GM18870 (cell line): ENCODE measurements around the gene FAM221B.

Experiments used
- ATAC-seq: cut with Tn5 transposase; IDR thresholded peaks from one replicate; pipeline ENCODE4 v1.9.1; 2021; ENCODE audit warnings: moderate library complexity; ENCODE audit not compliant: unreplicated experiment

The FAM221B gene, protein sequence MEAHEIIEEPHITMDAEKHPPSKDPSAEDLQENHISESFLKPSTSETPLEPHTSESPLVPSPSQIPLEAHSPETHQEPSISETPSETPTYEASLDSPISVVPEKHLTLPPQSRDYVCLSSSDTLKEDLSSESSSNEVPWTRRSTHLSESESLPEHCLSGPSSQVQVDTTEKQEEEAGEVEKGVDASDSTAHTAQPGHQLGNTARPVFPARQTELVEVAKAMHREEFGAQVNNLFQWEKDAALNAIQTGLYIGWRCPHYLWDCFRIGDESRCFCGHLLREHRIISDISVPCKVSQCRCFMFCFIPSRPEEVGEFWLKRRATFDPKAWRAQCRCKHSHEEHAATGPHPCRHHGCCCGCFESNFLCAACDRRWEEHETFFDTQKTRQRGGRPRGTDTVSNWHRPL

DNA sequence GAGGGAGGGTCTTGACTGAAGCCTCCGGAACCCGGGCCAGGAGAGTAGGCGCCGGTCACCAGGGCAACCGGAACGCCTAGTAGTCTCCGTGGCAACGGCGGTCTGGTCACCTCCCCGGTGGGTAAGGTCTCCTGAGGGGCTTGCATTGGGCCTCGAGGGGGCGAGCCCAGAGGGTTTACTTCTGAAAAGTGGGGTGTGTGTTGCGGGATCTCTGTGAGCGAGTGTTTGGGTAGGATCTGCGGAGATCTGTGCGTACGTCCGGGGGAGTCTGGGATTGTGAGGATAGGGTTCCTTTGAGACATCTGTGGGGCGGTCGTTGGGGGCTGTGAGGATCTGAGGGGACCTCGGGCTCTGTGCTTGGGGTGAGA, at the start of gene FAM221B:
Gene FAM221B (minus strand): TSS at position 17 of the 368 bp plus-strand sequence. CDS start 2,571 bp downstream, outside the sequence.
- no peak for ATAC-seq

DNA sequence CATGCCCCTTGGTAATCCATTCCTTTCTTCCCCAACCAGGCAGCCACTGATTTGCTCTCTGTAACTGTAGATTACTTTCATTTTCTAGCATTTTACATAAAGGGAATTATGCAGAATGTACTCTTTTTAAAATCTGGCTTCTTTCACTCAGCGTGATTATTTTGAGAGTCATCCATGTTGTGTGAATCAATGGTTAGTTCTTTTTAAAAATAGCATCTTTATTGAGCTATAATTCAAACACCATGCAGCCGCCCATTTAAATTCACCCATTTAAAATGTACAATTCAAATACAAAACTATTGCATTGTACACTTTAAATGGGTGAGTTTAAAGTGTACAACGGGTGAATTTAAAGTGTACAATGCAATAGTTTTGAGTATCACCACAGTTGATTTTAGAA, 44.0 kb upstream of the FAM221B start:
- ATAC-seq = no peak

DNA sequence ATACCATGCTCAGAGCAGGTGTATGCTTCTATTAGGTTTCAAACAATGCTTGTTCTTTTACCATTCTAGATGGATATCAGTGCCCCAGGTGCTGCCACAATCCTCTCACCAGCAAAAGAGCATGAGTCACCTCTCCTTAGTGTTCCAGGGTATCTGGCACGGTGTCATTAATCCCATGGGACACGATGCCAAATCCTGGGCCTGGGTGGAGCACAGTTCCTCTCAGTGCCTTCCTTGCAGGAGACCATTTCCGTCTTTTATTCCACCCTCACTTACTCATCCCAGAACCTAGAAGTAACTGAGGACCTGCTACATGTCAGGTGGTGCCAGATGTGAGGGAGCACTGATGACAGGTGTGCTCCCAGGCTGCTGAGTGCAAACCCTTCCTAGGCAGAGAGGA, 43.0 kb upstream of the FAM221B start:
- ATAC-seq = no peak

DNA sequence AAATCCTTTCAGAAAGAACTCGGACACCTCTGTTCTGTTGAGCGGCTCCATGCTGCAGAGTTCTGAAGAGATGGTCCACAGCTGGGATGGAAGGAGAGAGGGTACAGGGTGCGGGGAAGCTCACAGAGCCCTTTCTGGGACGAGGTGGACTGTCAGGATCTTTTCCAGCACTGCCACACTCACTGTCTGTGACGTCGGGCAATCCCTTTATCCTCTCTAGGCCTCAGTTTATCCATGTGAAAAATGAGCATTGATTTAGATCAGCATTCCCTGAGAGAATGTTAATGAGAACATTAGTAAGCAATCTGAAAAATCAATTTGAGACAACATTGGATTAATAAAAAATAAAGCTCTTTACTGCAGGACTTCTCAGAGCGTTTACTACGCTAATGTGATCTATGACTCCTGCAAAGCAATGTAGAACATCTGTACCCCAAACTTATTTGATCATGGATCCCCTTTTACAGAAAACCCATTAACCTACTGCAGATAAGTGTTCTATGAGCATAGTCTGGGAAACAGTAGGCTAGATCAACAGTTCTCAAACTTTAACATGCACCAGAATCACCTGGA, 41.9 kb upstream of the FAM221B start, which contains the start of gene OR13J1:
Gene OR13J1 (minus strand): TSS at position 51 of the 573 bp plus-strand sequence. CDS start 0 bp downstream, at position 51.
- no peak for ATAC-seq

DNA sequence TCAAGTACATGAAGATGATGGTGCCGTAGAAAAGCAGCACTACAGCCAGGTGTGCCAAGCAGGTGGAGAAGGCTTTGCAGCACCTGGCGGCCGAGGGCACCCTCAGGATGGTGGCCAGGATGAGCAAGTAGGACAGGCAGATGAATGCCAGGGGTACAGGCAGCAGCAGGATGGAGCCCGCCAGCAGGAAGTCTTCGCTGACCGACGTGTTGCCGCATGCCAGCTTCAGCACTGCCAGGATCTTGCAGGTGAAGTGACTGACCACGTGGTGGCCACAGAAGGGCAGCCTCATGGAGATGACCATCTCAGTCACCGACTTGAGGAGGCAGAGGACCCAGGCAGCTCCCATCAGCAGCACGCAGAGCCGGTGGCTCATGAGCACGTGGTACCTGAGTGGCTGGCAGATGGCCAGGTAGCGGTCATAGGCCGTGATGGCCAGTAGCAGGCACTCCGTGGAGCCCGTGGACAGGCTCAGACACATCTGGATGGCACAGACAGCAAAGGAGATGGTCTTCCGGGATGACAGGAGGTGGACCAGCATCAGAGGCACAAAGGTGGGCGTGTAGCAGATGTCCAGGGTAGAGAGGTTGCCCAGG, 41.2 kb upstream of the FAM221B start:
- ATAC-seq = no peak

DNA sequence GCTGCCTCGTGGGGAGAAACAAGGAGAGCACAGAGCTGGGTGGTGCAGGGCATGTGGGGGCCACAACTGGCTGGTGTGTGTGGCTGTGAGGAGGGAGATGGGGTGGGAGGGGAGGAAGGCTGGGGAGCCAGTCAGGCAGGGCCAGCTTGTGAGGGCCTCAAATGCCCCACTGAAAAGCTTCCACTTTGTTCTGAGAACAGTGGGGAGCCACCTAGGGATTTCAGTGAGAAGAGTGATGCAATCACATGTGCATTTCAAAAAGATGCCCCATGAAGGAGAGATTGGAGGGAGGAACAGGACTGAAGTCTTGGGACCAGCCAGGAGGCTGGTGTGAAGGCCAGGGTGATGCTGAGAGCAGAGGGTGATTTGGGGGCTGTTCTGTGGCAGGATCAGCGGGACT, 40.4 kb upstream of the FAM221B start:
- ATAC-seq = no peak

DNA sequence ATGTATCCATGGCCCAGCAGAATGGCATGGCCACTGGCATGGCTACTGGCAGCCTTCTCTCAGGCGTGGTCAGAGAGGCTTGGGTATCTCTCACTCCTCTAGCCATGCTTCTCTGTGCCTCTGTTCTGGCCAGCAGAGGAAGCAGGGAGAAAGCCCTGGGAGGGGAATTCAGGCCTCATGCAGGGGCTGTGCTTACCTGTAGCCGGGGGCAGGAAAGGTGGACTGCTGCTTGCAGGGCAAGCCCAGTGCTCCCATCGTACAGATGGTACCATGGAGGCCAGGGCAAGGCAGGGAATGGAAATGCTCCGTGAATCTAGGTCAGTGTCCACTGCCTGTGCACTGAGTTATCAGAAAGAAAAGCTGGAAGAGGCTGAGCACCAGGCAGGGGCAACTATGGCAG, 39.0 kb upstream of the FAM221B start:
- no peak for ATAC-seq

DNA sequence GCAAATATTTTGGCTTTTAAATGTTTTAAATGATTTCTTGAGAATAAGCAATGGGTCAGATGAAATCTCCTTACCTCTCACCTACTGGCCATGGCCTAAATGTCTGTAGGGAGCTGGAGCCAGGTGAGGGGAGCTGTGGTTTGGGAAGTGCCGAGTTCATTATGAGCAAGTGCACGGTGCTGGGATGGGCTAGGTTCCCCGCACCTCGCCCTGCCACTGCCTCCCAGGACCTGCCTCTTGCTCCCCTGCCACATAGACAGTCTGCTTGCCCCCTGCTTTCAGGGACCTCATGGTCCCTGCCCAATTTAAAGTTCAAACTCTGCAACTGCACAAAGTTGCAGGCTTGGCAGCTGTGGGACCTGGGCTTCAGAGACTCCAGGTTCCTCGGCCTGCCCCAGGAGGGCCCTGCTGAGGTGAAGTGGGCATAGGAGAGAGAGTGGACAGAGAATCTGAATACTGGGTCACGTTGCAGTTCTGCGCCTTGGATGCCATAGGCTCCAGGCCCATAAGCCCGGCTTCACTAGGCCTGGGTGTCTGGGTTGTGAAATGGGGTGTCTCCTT, 36.2 kb upstream of the FAM221B start:
- no peak for ATAC-seq

DNA sequence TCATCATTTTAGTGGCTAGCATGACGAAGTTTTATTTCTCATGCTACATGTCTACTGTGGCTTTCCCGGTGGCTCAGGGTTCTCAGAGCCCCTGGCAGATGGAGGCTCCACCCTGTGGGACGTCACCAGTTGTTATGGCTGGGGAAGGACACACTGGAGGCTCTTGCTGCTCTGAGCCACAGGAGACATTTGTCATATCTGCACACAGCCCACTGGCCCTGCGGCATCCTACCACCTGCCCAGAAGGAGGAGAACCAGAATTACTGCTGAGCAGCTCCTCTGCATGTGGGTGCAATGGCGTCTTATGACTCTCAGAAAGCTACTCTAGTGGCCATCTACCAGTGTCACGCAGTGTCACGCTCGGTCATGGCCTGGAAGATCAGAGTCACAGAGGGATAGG, 35.1 kb upstream of the FAM221B start:
- ATAC-seq = no peak

DNA sequence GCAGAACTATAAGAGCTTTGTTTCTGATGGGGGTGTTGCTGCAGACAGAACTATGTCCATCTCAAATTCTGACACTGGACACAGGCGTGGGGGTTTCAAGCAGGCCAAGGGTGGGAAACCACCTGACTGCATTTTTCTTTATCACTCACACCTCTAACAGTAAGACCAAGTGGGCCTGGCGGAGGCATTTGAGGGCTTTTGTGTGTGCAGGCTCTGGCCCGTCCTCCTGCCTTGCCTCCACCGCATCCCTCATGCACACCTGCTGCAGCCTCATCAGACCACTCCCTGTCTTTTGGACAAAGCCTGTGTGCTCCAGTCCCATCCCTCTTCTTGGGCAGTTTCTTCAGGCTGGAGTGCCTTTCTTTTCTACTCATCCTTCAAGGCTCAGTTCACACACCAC, 33.8 kb upstream of the FAM221B start:
- ATAC-seq = no peak

DNA sequence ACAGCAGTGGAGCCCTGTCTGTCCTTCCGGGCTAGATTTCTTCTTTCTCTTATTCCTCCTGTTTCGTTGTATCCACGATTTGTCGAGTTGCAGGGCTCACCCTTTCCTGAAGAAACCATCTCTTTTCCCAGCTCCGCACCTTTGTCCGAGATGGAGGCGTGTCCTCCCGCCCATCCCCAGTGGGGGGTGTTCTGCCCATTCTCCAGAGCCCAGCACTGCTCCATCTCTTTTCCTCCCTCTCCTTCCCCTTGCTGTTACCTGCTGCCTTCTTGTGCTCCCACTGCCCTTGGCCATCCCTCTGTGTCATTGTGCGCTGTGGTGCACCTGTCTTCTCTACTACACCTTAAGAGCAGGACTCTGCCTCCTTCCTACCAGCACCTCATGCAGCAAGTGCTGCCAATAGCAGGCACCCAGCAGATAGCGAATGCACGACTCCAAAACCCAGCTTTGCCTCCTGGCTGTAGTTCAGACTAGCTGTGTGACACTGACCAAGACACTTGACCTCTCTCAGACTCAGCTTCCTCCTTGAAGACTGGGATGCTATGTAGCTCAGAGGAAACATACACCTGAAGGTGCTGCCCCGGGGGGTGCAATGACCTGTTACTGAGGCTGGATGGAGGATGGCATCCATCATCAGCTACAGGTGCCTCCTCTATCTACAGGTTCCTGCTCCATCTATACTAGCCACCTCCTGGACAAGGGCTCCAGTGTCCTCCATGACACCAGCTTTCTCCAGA, 32.8 kb upstream of the FAM221B start:
- no peak for ATAC-seq

DNA sequence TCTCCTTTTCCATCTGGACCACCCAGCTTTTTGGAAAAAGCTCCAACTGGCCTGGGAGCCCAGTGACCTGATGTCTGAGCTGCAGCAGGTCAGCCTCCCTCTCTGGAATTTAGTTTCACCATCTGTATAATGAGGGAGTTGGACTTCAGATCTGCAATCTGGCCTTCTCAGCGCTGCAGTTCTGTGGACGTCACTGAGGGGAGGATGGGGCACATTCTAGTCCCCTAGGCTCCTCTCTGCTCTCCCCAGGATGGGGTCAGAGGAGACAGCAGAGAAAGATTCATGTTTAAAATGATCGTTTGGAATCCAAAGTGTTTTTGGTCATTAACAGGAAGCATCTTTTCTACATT, 31.4 kb upstream of the FAM221B start:
- no peak for ATAC-seq

DNA sequence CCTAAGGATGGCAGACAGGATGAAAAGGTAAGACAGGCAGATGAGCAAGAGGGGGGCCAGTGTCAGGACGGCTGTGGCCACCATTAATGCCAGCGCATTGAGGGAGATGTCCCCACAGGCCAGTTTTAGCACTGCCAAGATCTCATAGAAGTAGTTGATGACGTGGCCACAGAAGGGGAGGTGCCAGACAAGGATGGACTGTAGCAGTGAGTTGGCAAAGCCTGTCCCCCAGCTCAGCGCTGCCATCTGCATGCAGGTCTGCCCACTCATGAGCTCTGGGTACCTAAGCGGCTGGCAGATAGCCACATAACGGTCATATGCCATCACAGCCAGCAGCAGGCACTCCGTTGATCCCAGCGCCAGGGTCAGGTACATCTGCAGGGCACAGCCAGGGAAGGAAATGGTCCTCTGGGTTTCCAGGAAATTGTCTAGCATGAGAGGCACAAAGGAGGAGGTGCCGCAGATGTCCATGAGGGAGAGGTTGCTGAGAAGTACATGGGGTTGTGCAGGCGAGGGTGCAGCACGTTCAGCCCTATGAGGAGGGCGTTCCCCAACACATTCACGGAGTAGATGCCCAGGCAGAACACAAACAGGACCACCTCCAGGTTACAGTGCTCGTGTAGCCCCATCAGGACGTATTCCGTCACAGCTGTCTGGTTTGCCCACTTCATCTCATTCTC, 30.9 kb upstream of the FAM221B start:
- no peak for ATAC-seq

DNA sequence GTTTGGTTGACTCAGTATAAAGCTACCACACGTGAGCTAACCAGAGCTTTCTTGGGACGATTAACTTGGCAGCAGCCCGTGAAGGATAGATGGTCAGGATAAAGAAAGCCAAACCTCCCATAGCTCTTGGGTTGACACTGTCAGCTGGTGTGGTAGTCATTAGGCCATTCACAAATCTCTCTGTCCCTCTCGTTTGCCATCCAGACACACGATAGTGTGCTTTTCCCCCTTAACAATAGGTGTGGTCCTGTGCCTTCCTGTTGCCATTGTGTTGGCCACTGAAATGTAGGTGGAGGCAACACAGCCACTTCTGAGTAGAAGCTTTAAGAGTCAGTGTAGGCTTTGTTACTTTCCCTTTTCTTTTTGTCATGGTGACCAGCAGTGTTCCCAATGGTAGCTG, 29.9 kb upstream of the FAM221B start:
- no peak for ATAC-seq

DNA sequence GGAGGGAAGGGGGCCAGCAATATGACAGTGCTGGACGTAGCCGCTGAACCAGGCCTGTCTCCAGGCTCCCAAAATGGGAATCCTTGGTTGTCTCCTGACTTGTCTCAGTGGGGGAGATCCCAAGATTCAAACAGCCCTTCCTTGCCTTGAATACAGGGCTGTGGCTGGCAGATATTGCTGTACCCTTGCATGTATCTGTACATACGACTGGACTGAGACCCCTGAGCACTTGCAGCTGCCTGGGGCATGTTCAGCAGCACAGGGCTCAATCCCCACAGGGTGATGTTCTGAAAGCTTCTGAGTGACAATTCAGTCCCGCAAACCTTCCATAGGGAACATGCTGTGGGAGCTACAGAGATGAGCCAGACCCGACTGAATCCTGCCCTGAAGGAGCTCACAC, 28.4 kb upstream of the FAM221B start:
- ATAC-seq = no peak

DNA sequence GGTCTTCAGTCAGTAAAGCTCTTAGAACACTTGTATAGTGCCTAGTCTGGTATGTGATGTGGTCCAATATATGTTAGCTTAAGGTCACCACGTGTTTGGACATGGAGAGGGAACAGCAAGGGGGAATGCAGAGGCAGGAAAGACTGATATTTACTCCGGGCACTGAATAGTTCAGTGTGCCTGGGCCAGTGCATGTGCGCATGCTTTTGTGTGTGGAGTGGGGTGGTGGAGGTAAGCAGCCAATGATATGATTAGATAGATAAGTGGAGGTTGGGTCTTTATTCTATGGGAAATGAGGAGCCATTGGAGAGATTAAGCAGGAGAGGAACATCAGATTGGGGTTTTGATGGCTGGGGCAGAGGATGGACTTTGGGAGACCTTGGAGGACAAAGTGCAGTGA, 27.7 kb upstream of the FAM221B start:
- no peak for ATAC-seq

DNA sequence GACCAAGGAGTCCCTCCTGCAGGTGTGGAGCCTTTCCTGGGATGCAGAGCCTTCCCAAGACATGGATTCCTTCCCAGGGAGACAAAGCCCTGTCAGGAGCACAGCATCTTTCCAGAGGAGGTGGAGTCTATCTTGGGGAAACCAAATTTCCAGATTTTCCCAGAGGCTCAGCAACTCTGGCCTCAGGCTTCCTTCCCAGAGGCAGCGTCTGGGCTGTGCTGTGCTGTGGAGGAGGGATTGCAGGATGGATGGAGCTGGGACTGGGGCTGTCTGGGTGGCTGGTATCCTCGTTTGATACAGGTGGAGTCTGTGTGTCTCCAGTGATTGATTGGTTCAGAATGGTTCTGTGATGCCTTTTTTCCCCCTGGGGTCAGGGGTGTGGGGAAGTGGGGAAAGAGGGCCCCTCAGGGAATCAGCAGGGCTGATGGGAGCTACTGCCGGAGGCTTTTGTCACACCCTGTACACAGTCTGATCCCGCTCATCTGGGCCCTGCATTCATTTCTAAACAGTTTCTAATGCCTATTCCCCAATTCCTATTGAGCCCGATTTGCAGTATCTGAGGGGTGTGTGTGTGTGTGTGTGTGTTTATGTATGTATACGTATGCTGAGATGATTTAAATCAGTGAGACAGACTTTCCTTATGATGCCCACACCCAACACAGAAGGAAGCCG, 25.7 kb upstream of the FAM221B start:
- no peak for ATAC-seq

DNA sequence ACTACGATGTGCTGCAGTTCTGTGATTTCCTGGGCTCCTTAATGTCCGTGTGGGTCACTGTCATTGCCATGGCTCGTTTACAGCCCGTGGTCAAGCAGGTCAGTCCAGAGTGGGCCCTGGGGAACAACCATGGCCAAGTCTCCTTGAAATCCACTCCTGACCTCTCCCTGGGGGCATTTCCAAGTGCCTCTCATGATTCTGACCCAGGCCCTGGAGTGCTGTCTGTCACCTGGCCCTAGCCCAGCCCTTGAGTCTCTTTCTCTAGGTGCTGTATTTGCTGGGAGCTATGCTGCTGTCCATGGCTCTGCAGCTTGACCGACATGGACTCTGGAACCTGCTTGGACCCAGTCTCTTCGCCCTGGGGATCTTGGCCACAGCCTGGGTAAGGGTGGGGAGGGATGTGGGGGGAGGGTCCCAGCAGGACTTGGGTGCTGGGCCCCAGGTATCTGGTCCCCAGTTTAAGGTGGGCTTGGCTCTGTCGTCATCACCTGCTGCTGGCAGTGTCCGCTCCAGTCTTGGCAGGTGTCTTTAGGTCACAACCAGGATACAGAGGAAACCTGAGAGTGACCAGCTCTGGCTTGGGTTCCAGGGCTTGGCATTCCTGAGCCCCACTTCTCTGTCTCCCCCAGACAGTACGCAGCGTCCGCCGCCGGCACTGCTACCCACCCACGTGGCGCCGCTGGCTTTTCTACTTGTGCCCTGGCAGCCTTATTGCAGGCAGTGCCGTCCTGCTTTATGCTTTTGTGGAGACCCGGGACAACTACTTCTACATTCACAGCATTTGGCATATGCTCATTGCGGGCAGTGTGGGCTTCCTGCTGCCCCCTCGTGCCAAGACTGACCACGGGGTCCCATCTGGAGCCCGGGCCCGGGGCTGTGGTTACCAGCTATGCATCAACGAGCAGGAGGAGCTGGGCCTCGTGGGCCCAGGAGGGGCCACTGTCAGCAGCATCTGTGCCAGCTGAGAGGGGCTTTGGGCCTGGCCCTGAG, 24.6 kb upstream of the FAM221B start:
- ATAC-seq = no peak

DNA sequence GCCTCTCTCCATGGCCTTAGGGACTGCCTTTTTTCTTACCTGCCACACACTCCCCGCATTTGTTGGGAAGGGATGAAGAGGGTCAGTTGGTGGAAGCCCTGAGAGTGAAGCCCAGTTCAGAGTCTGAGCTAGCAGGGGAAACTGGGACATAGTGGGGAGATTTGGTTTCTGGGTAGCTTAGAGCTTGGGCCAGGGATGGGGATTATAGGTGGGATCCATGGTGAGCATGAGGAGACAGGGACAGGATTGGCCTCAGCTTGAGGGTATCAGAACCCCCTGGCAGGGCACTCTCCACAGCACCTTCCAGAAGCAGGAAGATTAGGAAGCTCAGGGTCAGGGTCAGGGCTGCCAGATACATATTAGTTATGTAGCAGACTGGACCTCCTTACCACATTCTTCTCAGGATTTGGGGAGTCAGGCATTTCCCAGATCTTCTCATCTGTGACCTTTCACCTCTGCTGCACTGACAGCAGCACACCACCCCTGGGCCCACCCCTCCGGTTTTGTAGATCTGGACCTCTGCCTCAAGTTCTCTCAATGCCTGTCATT, 23.8 kb upstream of the FAM221B start:
- ATAC-seq = no peak
